Caco-2 (cell line): ENCODE data around the gene C1orf74. TPM values are rescaled to one million over a fixed set of nuclear protein-coding genes. Genes with fewer than 3 reads are reported as not detected.

ENCODE experiments used
- BruUV-seq: library from RNA; stranded (reverse); fragments of 400-500 nt; replicated peaks from 2 replicates; lab custom pipeline; 2021; lab: Mats Ljungman, UMichigan
- CTCF ChIA-PET: fragments of 300-600 bp; sonication (Branson Sonifier 250); formaldehyde crosslinking; loops from one replicate; lab custom pipeline; 2022; ENCODE audit warnings: antibody characterized with exemption; lab: Charles Lee
- POLR2A ChIA-PET: fragments of 300-600 bp; sonication (Branson Sonifier 250); formaldehyde crosslinking; loops from one replicate; lab custom pipeline; 2022; ENCODE audit warnings: antibody characterized with exemption; lab: Charles Lee
- DNase-seq, 2 experiments: peaks; one replicate each; pipeline versions ENCODE4 v3.0.0 to v3.0.0-alpha.2; 2020 to 2022
- H3K27me3 ChIP-seq: replicated peaks from 2 replicates; pipeline ENCODE4 v1.6.0; 2011; ENCODE audit warnings: low read length; ENCODE audit not compliant: control insufficient read depth, insufficient read depth
- H3K36me3 ChIP-seq: 2 replicates; pipeline ENCODE4 v1.5.1; 2011; ENCODE audit warnings: low read length; ENCODE audit not compliant: control insufficient read depth, insufficient read depth
- H3K4me1 ChIP-seq: fragments of 250-450 bp; sonication (Bioruptor Pico); 2 replicates; pipeline ENCODE4 v1.5.1; 2020; ENCODE audit warnings: mild to moderate bottlenecking
- H3K4me3 ChIP-seq: 2 replicates; pipeline ENCODE4 v1.5.1; 2011; ENCODE audit warnings: low read depth, mild to moderate bottlenecking, control low read depth, low read length
- H3K9me3 ChIP-seq: fragments of 250-450 bp; sonication (Bioruptor Pico); 2 replicates; pipeline ENCODE4 v1.5.1; 2020; ENCODE audit warnings: mild to moderate bottlenecking, moderate library complexity
- H3K27ac Mint-ChIP-seq: one replicate; pipeline ENCODE4 v1.8.0; 2022; ENCODE audit warnings: mixed read lengths; ENCODE audit not compliant: unreplicated experiment
- H3K27me3 Mint-ChIP-seq: one replicate; pipeline ENCODE4 v1.8.0; 2022; ENCODE audit warnings: mixed read lengths; ENCODE audit not compliant: insufficient read depth, unreplicated experiment
- H3K36me3 Mint-ChIP-seq: one replicate; pipeline ENCODE4 v1.8.0; 2022; ENCODE audit warnings: mild to moderate bottlenecking, mixed read lengths; ENCODE audit not compliant: insufficient read depth, unreplicated experiment
- H3K4me1 Mint-ChIP-seq: one replicate; pipeline ENCODE4 v1.8.0; 2022; ENCODE audit warnings: low read depth, mixed read lengths; ENCODE audit not compliant: unreplicated experiment
- H3K4me3 Mint-ChIP-seq: one replicate; pipeline ENCODE4 v1.8.0; 2022; ENCODE audit warnings: mild to moderate bottlenecking, moderate library complexity, mixed read lengths; ENCODE audit not compliant: unreplicated experiment
- H3K9me3 Mint-ChIP-seq: one replicate; pipeline ENCODE4 v1.8.0; 2022; ENCODE audit warnings: mixed read lengths; ENCODE audit not compliant: unreplicated experiment
- intact Hi-C: fragments of 100-400 bp; cut with micrococcal nuclease; formaldehyde crosslinking; loops from one replicate; pipeline ENCODE4 v1.10.0; 2022; ENCODE audit not compliant: unreplicated experiment
- total RNA-seq: library from RNA; stranded (reverse); gene quantifications from 2 replicates; pipeline ENCODE4 v1.2.3, GENCODE V29; 2022
- TF ChIP-seq, protein P1 (sequence below), 2 experiments: fragments of 200-600 bp in 1 of 2; IDR thresholded peaks; 1 replicate in 1 of 2; 2 replicates in 1 of 2; pipeline versions ENCODE4 v1.5.1 to v1.8.0; 2011 to 2022; ENCODE audit warnings: antibody characterized with exemption in 1 of 2, control low read depth in 1 of 2, inconsistent platforms in 1 of 2, low read depth in 1 of 2, low read length in 1 of 2, mild to moderate bottlenecking in 1 of 2, moderate library complexity in 1 of 2; ENCODE audit not compliant: insufficient read depth in 1 of 2, severe bottlenecking in 1 of 2, unreplicated experiment in 1 of 2

C1orf74 gene
- total RNA-seq, 1 experiment from 2014 or later: 4.5 TPM

- peaks cover 24% of the 10 kb centered on the region for H3K4me1 Mint-ChIP-seq
- BruUV-seq: no TSS peak
- no peaks in the 10 kb centered on the region for H3K9me3 Mint-ChIP-seq
- no peaks in the 10 kb centered on the region for H3K27me3 Mint-ChIP-seq
- H3K27ac Mint-ChIP-seq: no peak overlapping the region
- TF ChIP-seq, protein P1, sequence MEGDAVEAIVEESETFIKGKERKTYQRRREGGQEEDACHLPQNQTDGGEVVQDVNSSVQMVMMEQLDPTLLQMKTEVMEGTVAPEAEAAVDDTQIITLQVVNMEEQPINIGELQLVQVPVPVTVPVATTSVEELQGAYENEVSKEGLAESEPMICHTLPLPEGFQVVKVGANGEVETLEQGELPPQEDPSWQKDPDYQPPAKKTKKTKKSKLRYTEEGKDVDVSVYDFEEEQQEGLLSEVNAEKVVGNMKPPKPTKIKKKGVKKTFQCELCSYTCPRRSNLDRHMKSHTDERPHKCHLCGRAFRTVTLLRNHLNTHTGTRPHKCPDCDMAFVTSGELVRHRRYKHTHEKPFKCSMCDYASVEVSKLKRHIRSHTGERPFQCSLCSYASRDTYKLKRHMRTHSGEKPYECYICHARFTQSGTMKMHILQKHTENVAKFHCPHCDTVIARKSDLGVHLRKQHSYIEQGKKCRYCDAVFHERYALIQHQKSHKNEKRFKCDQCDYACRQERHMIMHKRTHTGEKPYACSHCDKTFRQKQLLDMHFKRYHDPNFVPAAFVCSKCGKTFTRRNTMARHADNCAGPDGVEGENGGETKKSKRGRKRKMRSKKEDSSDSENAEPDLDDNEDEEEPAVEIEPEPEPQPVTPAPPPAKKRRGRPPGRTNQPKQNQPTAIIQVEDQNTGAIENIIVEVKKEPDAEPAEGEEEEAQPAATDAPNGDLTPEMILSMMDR (IDR thresholded peaks at IDR 0.05; ENCODE audit: insufficient read depth in 1 of 2, low read depth in 1 of 2, low read length in 1 of 2, severe bottlenecking in 1 of 2, unreplicated experiment in 1 of 2): no peak
- no peaks in the 10 kb centered on the region for H3K36me3 ChIP-seq
- intact Hi-C loops: loop anchor here (5.0 kb wide), 1 partner anchor 268 kb away; no protein-coding TSS in a partner anchor
- H3K36me3 Mint-ChIP-seq: peaks cover 41% of the 10 kb centered on the region
- ChIA-PET CTCF (no interaction called here), POLR2A (no interaction called here)
- peak overlapping the region; percentile 83 for H3K4me3 Mint-ChIP-seq
- H3K4me1 ChIP-seq: peaks cover 17% of the 10 kb centered on the region
- H3K4me3 ChIP-seq: no peak overlapping the region
- no peak for DNase-seq
- H3K27me3 ChIP-seq: no peaks in the 10 kb centered on the region
- H3K9me3 ChIP-seq: no peaks in the 10 kb centered on the region
Measured at GRCh38 chr1:209829716-209830115, 45.4 kb upstream of the C1orf74 start.

DNA sequence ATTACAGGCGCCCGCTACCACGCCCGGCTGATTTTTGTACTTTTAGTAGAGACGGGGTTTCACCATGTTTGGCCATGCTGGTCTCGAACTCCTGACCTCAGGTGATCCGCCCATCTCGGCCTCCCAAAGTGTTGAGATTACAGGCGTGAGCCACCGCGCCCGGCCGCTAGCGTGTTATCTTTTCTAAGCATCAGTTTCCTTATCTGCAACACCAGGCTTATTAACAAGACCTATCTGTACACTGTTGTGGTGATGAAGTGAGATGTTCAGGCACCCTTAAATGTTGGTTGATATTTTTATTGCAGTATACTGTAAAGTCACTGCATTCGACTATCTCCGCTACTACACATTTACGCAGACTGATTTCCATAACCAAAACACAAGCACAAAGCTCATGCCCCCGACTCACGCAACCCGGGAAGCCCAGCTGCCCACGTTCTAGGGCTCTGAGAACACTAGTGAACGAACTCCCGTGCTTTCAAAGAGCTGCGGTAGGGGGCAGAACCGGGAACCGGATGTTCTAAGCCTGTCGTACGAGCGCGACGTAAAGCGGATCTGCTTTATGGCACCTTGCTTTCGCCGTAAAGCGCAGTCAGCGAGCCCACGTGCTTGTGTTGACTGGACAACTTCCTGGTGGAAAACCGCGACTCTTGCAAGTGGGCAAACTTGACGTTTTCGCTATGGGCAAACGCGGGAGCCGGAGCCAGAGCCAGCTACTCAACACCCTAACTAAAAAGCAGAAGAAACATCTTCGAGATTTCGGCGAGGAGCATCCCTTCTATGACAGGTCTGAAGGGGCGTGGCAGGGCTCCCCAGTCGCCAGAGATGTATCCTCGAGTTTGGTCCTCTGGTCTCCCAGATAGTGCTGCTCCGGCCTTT, 43.3 kb upstream of the C1orf74 start, which contains the start of gene UTP25:
Gene UTP25, plus strand, starts transcription at position 589 of the 879 bp plus-strand sequence. Its CDS starts 92 bp downstream, at position 681.
- H3K27ac Mint-ChIP-seq: peak within 1 kb of the TSS; percentile 94
- CTCF ChIA-PET: interaction anchor here (0.6 to 1.1 kb wide), 5 partner anchors 19 to 79 kb away, joined by 3 to 5 read pairs (median 3); partner anchors contain the start of gene IRF6
- DNase-seq: peak; percentile 94 to 96

More for the DNA sequence above, 43.3 kb upstream of the C1orf74 start, which contains the start of gene UTP25:
- Histone ChIP-seq H3K4me1 (peaks cover 17% of the 10 kb centered on the region), H3K4me3 (peak within 1 kb of the TSS; percentile 92), H3K36me3 (no peaks in the 10 kb centered on the region), H3K9me3 (no peaks in the 10 kb centered on the region), H3K27me3 (no peaks in the 10 kb centered on the region)
- TF ChIP-seq, protein P1 (IDR thresholded peaks at IDR 0.05; ENCODE audit: insufficient read depth in 1 of 2, low read depth in 1 of 2, low read length in 1 of 2, severe bottlenecking in 1 of 2, unreplicated experiment in 1 of 2): peak; percentile 61 to 83
- peaks cover 22% of the 10 kb centered on the region for H3K36me3 Mint-ChIP-seq
- H3K9me3 Mint-ChIP-seq: no peaks in the 10 kb centered on the region
- intact Hi-C loops: loop anchor here (1.0 to 5.0 kb wide), 3 partner anchors 21 to 270 kb away; partner anchors contain the start of genes C1orf74 and IRF6
- peak within 1 kb of the TSS; percentile 83 for H3K4me3 Mint-ChIP-seq
- POLR2A ChIA-PET: interaction anchor here (0.5 to 1.7 kb wide), 3 partner anchors 17 to 43 kb away, joined by 4 to 20 read pairs (median 8); partner anchors contain the start of genes C1orf74 and IRF6
- peaks cover 29% of the 10 kb centered on the region for H3K4me1 Mint-ChIP-seq
- TSS peak; percentile 84 for BruUV-seq
- peaks cover 2% of the 10 kb centered on the region for H3K27me3 Mint-ChIP-seq
